A549 (cell line): ENCODE measurements around the gene NEBL. TPM values are rescaled to one million over a fixed set of nuclear protein-coding genes. Genes with fewer than 3 reads are reported as not detected.
A peak's percentile ranks its signal among the peaks of the same experiment; 100 is the strongest.

Source experiments
- ATAC-seq, 2 experiments: fragments of 200-7000 bp in 1 of 2; fragments of >200 bp in 1 of 2; cut with Nextera tagmentation in 1 of 2; cut with Tn5 transposase in 1 of 2; 3 replicates each; pipeline versions ENCODE4 v1.8.0 to v1.9.1; 2018 to 2020; ENCODE audit warnings: mild to moderate bottlenecking in 1 of 2, moderate library complexity in 1 of 2
- CTCF ChIA-PET: fragments of 300-600 bp; sonication (Branson Sonifier 250); formaldehyde crosslinking; extraction: SDS; loops from one replicate; lab custom pipeline; 2021; ENCODE audit warnings: antibody characterized with exemption, inconsistent platforms; lab: Yijun Ruan, JAX
- POLR2A ChIA-PET: fragments of 350-600 bp; formaldehyde crosslinking; extraction: SDS; loops from one replicate; lab custom pipeline; 2021; ENCODE audit warnings: antibody characterized with exemption, inconsistent platforms; lab: Yijun Ruan, JAX
- DNase-seq, 2 experiments: peaks; one replicate each; pipeline versions ENCODE4 v3.0.0 to v3.0.0-alpha.2; 2011 to 2016; ENCODE audit warnings: low read depth in 1 of 2, low spot score in 1 of 2
- FAIRE-seq: peaks from 2 replicates; lab custom pipeline; 2011; peaks lifted over from hg19 to GRCh38; lab: Jason Lieb, UNC
- H3K27ac ChIP-seq, 2 experiments: fragments of >200 bp; sonication (Bioruptor Twin); formaldehyde crosslinking; 3 replicates each; pipeline ENCODE4 v1.5.1; 2016 to 2017
- H3K4me1 ChIP-seq: fragments of >200 bp; sonication (Bioruptor Twin); formaldehyde crosslinking; 3 replicates; pipeline ENCODE4 v1.6.1; 2016
- H3K4me2 ChIP-seq: fragments of >200 bp; sonication (Bioruptor Twin); formaldehyde crosslinking; 3 replicates; pipeline ENCODE4 v1.6.1; 2016
- H3K4me3 ChIP-seq: fragments of >200 bp; sonication (Bioruptor Twin); formaldehyde crosslinking; 3 replicates; pipeline ENCODE4 v1.5.1; 2016
- H3K9me3 ChIP-seq: fragments of >200 bp; sonication (Bioruptor Twin); formaldehyde crosslinking; 3 replicates; pipeline ENCODE4 v1.6.1; 2016
- CBX2 ChIP-seq: fragments of 200-600 bp; sonication (generic); IDR thresholded peaks from 2 replicates; pipeline ENCODE4 v1.6.1; 2016; ENCODE audit warnings: low read depth, mild to moderate bottlenecking, borderline replicate concordance
- CBX8 ChIP-seq: fragments of 200-600 bp; sonication (generic); IDR thresholded peaks from 2 replicates; pipeline ENCODE4 v1.6.1; 2016
- EHMT2 ChIP-seq: fragments of 200-600 bp; sonication (generic); IDR thresholded peaks from 2 replicates; pipeline ENCODE4 v1.6.1; 2016; ENCODE audit warnings: antibody characterized with exemption, low read depth, mild to moderate bottlenecking, moderate library complexity
- EP300 ChIP-seq, 2 experiments: fragments of >200 bp; sonication (Bioruptor Twin); formaldehyde crosslinking; IDR thresholded peaks; 2 replicates in 1 of 2; 3 replicates in 1 of 2; pipeline ENCODE4 v1.6.1; 2016 to 2017
- ESRRA ChIP-seq: fragments of 150-350 bp; IDR thresholded peaks from 2 replicates; pipeline ENCODE4 v1.6.1; 2014; ENCODE audit warnings: mild to moderate bottlenecking, low read length, borderline replicate concordance
- FOXS1 ChIP-seq: fragments of 250-450 bp; sonication (Bioruptor Pico); IDR thresholded peaks from 2 replicates; pipeline ENCODE4 v1.5.0; 2020; ENCODE audit warnings: mild to moderate bottlenecking, moderate library complexity
- GATA3 ChIP-seq: IDR thresholded peaks from 2 replicates; pipeline ENCODE4 v1.6.1; 2012; ENCODE audit warnings: borderline replicate concordance
- HDAC2 ChIP-seq: fragments of 200-600 bp; sonication (generic); IDR thresholded peaks from 2 replicates; pipeline ENCODE4 v1.6.1; 2016
- HEYL ChIP-seq: fragments of 250-450 bp; sonication (Bioruptor Pico); IDR thresholded peaks from 2 replicates; pipeline ENCODE4 v1.8.0; 2021; ENCODE audit warnings: mild to moderate bottlenecking, moderate library complexity
- HOXA7 ChIP-seq: fragments of 250-450 bp; sonication (Bioruptor Pico); IDR thresholded peaks from 2 replicates; pipeline ENCODE4 v1.5.0; 2020; ENCODE audit warnings: mild to moderate bottlenecking, moderate library complexity
- HOXB13 ChIP-seq: fragments of 250-450 bp; sonication (Bioruptor Pico); IDR thresholded peaks from 2 replicates; pipeline ENCODE4 v1.5.0; 2020; ENCODE audit warnings: low read depth, mild to moderate bottlenecking, moderate library complexity
- HOXB5 ChIP-seq: fragments of 250-450 bp; sonication (Bioruptor Pico); IDR thresholded peaks from 2 replicates; pipeline ENCODE4 v1.5.0; 2020; ENCODE audit warnings: mild to moderate bottlenecking, moderate library complexity
- JUN ChIP-seq, 2 experiments: fragments of >200 bp; sonication (Bioruptor Twin); formaldehyde crosslinking; IDR thresholded peaks; 2 replicates in 1 of 2; 3 replicates in 1 of 2; pipeline ENCODE4 v1.6.1; 2016 to 2017
- JUNB ChIP-seq: fragments of >200 bp; sonication (Bioruptor Twin); formaldehyde crosslinking; IDR thresholded peaks from 2 replicates; pipeline ENCODE4 v1.6.1; 2016
- KDM1A ChIP-seq: fragments of 200-600 bp; sonication (generic); IDR thresholded peaks from 2 replicates; pipeline ENCODE4 v1.6.1; 2016; ENCODE audit warnings: low read depth, mild to moderate bottlenecking
- MAZ ChIP-seq: fragments of 150-350 bp; IDR thresholded peaks from 2 replicates; pipeline ENCODE4 v1.6.1; 2014; ENCODE audit warnings: antibody characterized with exemption, low read depth, low read length, borderline replicate concordance
- NFE2L2 ChIP-seq: fragments of 150-350 bp; conservative IDR thresholded peaks from 2 replicates; pipeline ENCODE4 v1.6.1; 2014; ENCODE audit warnings: low read length
- NR3C1 ChIP-seq: fragments of >200 bp; sonication (Bioruptor Twin); formaldehyde crosslinking; IDR thresholded peaks from 3 replicates; pipeline ENCODE4 v1.6.1; 2017
- PHF8 ChIP-seq: fragments of 200-600 bp; sonication (generic); IDR thresholded peaks from 2 replicates; pipeline ENCODE4 v1.6.1; 2016; ENCODE audit warnings: low read depth, mild to moderate bottlenecking, antibody characterized with exemption, moderate library complexity, borderline replicate concordance
- POLR2AphosphoS2 ChIP-seq: conservative IDR thresholded peaks from 2 replicates; pipeline ENCODE4 v1.6.1; 2012; ENCODE audit warnings: low read length, improper control_type of control experiment, inconsistent platforms
- RARB ChIP-seq: fragments of 250-450 bp; sonication (Bioruptor Pico); IDR thresholded peaks from 2 replicates; pipeline ENCODE4 v1.8.0; 2021; ENCODE audit warnings: mild to moderate bottlenecking, moderate library complexity
- SMC3 ChIP-seq: fragments of >200 bp; sonication (Bioruptor Twin); formaldehyde crosslinking; IDR thresholded peaks from 3 replicates; pipeline ENCODE4 v1.6.1; 2018; ENCODE audit warnings: inconsistent platforms
- ZNF302 ChIP-seq: fragments of 250-450 bp; sonication (Bioruptor Pico); IDR thresholded peaks from 2 replicates; pipeline ENCODE4 v1.9.0; 2021; ENCODE audit warnings: inconsistent platforms, mild to moderate bottlenecking, moderate library complexity
- WGBS: methylation state at CpG from one replicate; pipeline ENCODE4 v1.1.6; 2017; ENCODE audit errors: missing lambda C conversion rate; 5-methylcytosine and 5-hydroxymethylcytosine counted together
- polyA plus RNA-seq, 4 experiments: library from polyadenylated mRNA; depleted of rRNA in 3 of 4; stranded (reverse); fragments of >200 nt; fragmentation: RNase III in 1 of 4; extraction: RNeasy Plus Mini Kit Qiagen cat#74134 plus additional on column Dnase treatment in 1 of 4; gene quantifications; 2 replicates in 3 of 4; 3 replicates in 1 of 4; pipeline ENCODE4 v1.2.3, GENCODE V29; 2011 to 2017
- TF ChIP-seq, protein P1 (sequence below): fragments of >200 bp; sonication (Bioruptor Twin); formaldehyde crosslinking; IDR thresholded peaks from 3 replicates; pipeline ENCODE4 v1.5.1; 2016
- TF ChIP-seq, protein P2 (sequence below): IDR thresholded peaks from 2 replicates; pipeline ENCODE4 v1.6.1; 2012
- TF ChIP-seq, protein P3 (sequence below): fragments of 150-350 bp; IDR thresholded peaks from 2 replicates; pipeline ENCODE4 v1.6.1; 2014; ENCODE audit warnings: low read depth, mild to moderate bottlenecking, low read length

The NEBL gene
- polyA plus RNA-seq, 2 of the 4 experiments (the other 2 are of a cell fraction) = 13.0 to 33.8 TPM

DNA sequence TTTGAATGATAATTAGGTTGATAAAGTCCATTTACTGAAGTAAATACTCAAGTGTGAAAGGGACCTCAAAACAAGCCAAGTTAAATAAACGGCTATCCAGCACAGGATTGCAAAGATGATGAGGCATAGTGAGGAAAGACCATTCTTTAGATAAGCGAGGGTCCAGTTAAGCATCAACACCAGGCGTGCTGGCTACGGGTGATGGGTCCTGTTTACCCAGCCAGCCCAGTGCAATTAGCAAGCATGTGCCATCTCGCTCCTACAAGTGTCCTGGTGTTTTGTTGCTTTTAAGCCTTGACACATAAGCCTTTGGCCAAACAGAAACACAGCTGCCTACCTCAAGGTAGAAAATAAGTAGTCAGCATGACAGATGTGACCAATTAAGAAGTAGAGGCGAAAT lies 7.1 kb downstream of the NEBL start:
- no peak for FAIRE-seq
- H3K9me3 ChIP-seq = no peaks in the 10 kb centered on the region

DNA sequence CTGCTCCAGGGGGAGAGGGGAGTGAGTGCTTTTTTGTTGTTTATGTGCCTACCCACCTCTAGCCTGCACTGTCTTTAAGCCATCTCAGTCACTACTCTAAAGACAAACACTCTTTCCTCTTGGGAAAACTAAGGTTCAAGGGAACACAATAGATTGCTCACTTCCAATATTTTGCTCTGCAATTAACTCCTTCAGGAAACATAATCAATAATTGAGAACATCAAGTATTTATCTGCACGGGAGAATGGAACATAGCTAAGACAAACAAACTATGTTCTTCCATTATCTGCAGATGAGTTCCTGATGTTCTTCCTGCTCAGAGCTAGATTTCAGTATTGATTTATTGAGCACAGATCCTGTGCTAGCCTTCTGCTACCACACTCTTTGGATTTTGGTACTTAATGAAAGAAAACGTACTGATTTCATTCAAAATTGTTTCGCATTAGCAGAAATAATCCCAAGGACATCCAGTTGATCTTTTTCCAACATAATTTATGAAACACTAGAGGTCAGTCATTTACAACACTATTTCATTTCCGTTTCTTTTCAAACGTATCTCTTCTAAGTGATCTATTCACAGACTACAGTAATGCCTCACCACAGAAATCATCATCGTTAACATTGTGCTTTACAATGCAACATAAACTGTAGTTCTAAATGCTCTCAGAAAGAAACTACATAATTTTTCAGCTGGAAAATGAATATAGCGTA lies 8.3 kb downstream of the NEBL start:
- WGBS = 78% methylated on average over 7 of the region's 7 CpGs
- FAIRE-seq = peak; percentile 72
- no peak for DNase-seq
- Histone ChIP-seq H3K9me3 (no peaks in the 10 kb centered on the region), H3K27ac (no peak overlapping the region), H3K4me2 (no peak overlapping the region), H3K4me1 (peaks cover 7% of the 10 kb centered on the region; the same call in 1 of the 3 replicates), H3K4me3 (no peak overlapping the region)
- CTCF ChIA-PET = no interaction called here
- ATAC-seq = no peak
- no peak for TF ChIP-seq EP300 (IDR thresholded peaks at IDR 0.05)
- TF ChIP-seq, protein P1, sequence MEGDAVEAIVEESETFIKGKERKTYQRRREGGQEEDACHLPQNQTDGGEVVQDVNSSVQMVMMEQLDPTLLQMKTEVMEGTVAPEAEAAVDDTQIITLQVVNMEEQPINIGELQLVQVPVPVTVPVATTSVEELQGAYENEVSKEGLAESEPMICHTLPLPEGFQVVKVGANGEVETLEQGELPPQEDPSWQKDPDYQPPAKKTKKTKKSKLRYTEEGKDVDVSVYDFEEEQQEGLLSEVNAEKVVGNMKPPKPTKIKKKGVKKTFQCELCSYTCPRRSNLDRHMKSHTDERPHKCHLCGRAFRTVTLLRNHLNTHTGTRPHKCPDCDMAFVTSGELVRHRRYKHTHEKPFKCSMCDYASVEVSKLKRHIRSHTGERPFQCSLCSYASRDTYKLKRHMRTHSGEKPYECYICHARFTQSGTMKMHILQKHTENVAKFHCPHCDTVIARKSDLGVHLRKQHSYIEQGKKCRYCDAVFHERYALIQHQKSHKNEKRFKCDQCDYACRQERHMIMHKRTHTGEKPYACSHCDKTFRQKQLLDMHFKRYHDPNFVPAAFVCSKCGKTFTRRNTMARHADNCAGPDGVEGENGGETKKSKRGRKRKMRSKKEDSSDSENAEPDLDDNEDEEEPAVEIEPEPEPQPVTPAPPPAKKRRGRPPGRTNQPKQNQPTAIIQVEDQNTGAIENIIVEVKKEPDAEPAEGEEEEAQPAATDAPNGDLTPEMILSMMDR = 0 out of 3 replicates have a peak, but pooled peaks have one; percentile 10
- POLR2A ChIA-PET = no interaction called here

More for the DNA sequence above, 7.1 kb downstream of the NEBL start:
- H3K4me2 ChIP-seq = no peak overlapping the region
- POLR2A ChIA-PET = no interaction called here
- H3K4me3 ChIP-seq = no peak overlapping the region
- H3K4me1 ChIP-seq = peaks cover 7% of the 10 kb centered on the region; the same call in 1 of the 3 replicates
- CTCF ChIA-PET = no interaction called here
- TF ChIP-seq EHMT2 (no peak), CBX2 (no peak), ZNF302 (CRISPR knock-in tag) (no peak), HOXB13 (CRISPR knock-in tag) (no peak), NR3C1 (no peak), HOXB5 (CRISPR knock-in tag) (no peak), JUN (IDR thresholded peaks at IDR 0.05) (no peak)
- TF ChIP-seq, protein P2, sequence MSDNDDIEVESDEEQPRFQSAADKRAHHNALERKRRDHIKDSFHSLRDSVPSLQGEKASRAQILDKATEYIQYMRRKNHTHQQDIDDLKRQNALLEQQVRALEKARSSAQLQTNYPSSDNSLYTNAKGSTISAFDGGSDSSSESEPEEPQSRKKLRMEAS = no peak
- TF ChIP-seq, all 56 proteins: peak for 0
- no peak overlapping the region for H3K27ac ChIP-seq
- 80% methylated on average over 6 of the region's 6 CpGs for WGBS
- ATAC-seq (no peak), DNase-seq (no peak)

DNA sequence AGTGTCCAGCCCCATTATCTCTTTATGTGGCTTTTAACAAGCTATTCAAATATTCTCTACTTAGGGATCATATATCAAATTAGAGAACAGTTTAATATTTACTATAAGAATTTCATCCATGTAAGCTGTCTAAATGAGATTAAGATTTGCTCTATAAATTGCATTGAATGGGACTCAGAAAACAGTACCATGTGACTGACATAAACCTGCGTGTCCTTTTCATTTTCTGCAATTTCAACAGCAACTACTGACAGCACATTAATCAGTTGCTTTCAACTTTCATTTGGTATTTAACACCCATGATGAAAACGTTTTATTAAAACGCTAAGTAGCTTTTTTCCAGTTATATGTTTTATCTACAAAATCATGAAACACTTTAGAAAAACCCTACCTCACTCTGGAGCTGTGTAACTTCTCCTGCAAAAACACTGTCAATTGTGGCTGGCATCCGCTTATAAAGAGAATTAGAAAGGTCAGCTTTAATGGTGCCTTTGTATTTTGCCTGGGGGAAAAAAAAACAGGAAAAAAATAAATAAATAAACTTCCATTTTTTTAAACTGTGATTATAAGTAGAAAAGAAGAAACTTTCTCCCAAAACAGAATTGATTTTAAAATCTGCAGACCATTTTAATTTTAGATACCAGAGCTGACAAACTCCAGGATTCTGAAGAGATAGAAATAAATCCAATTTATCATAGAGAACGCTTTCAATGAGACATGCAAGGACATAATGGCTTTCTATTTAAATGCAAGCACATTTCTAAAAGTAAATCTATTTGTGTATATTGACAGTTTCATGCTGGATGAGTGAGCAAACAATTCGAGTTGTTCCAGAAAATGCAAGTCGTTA lies 9.2 kb downstream of the NEBL start:
- Histone ChIP-seq H3K9me3 (no peaks in the 10 kb centered on the region), H3K27ac (no peak overlapping the region), H3K4me2 (no peak overlapping the region), H3K4me1 (peaks cover 7% of the 10 kb centered on the region; the same call in 1 of the 3 replicates), H3K4me3 (no peak overlapping the region)
- ATAC-seq = no peak
- 64% methylated on average over 7 of the region's 7 CpGs for WGBS
- ChIA-PET CTCF (no interaction called here), POLR2A (no interaction called here)
- no peak for FAIRE-seq
- no peak for DNase-seq
- TF ChIP-seq SMC3 (no peak), HEYL (CRISPR knock-in tag) (no peak), PHF8 (no peak), ESRRA (no peak), RARB (CRISPR knock-in tag) (no peak), CBX8 (no peak), KDM1A (no peak), MAZ (no peak), HDAC2 (no peak), POLR2AphosphoS2 (no peak), GATA3 (no peak), HOXA7 (CRISPR knock-in tag) (no peak), FOXS1 (no peak), JUNB (no peak), NFE2L2 (no peak)
- TF ChIP-seq, protein P1 = no peak
- TF ChIP-seq, protein P2 = no peak
- TF ChIP-seq, protein P3, sequence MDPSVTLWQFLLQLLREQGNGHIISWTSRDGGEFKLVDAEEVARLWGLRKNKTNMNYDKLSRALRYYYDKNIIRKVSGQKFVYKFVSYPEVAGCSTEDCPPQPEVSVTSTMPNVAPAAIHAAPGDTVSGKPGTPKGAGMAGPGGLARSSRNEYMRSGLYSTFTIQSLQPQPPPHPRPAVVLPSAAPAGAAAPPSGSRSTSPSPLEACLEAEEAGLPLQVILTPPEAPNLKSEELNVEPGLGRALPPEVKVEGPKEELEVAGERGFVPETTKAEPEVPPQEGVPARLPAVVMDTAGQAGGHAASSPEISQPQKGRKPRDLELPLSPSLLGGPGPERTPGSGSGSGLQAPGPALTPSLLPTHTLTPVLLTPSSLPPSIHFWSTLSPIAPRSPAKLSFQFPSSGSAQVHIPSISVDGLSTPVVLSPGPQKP = no peak
